Stimulated activated CD8-positive, alpha-beta memory T cell treated with anti-CD3 and anti-CD28 coated beads, Interleukin-12 subunit alpha, Interleukin-12 subunit beta, amount 100 ng/mL, for 24 hours (primary cell): ENCODE data around the gene KDM8.

ENCODE experiments used
- DNase-seq: peaks from one replicate; pipeline ENCODE4 v3.0.0-alpha.2; 2020; ENCODE audit errors: extremely low read depth

The KDM8 gene

DNA sequence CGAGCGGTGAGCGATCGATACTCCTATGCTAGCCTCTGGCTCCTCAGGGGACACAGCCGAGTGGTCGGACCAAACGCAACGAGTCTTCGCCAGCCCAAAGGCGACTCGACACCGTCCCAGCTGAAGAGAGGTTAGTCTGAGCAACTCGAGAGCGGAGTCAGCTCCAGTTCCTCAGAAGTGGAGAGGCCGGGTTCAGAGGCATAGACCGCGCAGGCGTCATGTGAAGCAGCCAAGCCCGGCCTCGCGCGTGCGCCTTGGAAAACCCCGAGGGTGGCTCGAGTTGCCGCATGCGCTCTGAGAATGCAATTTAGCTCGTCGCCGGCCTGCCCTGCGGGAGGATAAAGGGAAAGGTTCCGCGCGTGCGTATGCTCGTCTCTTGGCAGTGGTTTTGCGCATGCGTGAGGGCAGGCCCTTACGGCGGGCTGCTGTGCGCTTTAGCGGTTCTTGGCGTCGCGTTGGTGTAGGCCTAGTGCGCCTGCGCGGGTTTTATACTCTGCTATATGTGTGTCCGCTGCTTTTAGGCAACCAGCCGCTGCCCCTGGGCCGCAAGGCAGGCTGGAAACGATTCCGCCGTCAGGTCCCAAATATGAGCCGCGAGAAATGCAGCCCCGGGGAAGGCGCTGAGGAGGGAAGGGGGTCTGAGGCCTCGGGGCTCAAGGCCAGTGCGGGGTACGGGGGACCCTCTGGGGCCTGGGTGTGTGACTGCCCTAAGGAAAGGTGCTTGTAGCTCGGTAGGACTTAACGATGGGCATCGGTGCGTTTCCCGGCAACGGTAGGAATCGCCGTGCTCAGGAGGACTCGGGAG is at the start of gene KDM8:
Gene KDM8, plus strand, starts transcription at position 20 of the 805 bp plus-strand sequence. CDS start 6,598 bp downstream, outside the sequence.
- DNase-seq: peak; percentile 97

DNA sequence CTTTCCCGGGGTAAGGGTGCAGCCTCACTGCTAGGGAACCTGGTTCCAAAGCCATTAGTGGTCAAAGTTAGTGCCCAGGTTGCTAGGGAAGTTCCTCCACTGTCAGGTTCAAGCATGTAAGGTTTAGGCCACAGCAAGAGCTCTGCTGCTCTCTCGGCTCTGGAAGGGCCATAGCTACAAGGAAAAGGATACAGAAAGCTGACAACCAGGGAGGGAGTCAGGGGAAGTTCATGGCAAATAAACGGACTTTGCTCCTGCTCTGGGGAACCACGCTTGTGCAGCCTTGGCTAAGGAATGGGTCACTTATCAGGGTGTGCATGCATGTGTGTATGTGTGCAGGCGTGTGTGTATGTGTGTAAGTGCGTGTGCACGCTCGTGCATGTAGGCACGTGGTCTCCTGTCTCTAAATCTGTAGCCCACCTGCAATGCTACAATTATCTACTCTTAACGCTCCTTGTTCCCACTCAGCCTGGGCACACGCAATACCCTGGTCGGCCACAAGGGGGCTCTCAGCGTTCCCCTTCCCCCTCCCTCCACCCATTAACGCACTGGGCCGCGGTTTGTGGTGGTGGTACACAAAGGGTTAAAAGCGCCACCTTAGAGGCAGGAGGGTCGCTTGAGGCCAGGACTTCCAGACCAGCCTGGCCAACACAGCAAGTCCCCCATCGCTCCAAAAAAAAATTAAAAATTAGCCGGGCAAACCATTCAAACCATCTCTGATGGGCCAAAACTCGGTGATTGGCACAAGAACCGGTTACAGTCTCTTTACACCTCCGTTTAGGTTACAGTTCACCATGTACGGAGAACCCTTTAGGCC is 48.4 kb upstream of the KDM8 start:
- no peak for DNase-seq

- DNase-seq: no peak
Measured at GRCh38 chr16:27156579-27156978, 46.7 kb upstream of the KDM8 start.

GRCh38 chr16:27161398-27161797 is 41.9 kb upstream of the KDM8 start:
- no peak for DNase-seq

- no peak for DNase-seq
Measured at GRCh38 chr16:27164352-27164751, 39.0 kb upstream of the KDM8 start.

GRCh38 chr16:27165576-27165975 is 37.8 kb upstream of the KDM8 start:
- no peak for DNase-seq

DNA sequence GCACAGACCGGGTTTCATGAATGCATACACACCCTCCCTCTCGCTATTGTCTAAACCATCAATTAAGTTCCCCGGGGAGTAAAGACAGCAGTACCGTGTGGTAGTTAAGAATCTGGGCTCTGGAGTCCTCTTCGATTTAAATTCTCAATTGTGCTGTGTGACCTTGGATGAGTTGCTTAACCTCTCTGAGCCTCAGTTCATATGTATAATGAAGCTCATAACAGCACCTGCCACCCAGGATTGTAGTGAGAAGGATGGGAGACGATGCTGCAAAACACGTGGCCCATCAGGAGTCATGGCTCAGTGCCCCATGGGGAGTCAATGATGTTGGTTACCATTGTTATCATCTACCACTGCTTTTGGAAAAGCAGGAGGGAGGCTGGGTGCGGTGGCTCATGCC is 34.5 kb upstream of the KDM8 start:
- no peak for DNase-seq

GRCh38 chr16:27169511-27170071 is 33.7 kb upstream of the KDM8 start:
- DNase-seq: no peak

DNA sequence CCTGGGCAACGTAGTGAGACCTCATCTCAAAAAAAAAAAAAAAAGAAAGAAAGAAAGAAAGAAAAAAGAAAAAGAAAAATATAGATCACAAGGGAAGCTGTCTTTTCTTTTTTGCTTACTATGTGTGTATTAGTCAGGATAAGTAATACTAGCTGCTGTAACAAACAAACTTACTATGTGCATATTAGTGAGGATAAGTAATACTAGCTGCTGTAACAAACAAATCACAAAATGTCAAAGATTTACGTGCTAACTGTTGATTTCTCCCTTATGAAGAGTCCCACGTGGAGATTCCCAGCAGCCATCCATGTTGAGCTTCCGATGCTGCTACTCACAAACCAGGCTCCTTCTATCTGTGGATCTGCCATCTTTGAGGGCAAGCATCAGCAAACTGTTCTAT is 31.7 kb upstream of the KDM8 start:
- DNase-seq: no peak

GRCh38 chr16:27174007-27174406 is 29.3 kb upstream of the KDM8 start:
- no peak for DNase-seq

- DNase-seq: no peak
Measured at GRCh38 chr16:27174798-27175197, 28.5 kb upstream of the KDM8 start.

DNA sequence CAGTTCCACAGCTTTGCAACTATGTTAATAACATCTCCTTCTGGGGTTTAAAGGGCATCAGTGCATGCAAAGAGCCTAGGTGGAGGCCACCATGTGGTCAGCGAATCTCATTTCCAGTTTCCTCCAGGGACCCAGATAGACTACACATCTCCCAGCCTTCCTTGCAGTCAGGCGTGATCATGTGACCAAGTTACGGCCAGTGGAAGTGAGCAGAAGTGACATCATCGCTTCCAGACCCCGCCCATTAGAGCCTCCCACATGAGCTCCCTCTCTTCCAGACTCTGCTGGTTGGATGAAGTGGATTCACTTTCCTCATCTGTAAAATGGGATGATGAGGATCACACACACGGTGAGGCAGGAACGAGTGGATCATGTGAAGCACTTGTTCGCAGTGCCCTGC is 27.4 kb upstream of the KDM8 start:
- DNase-seq: no peak

GRCh38 chr16:27177031-27177774 is 26.1 kb upstream of the KDM8 start:
- DNase-seq: no peak

DNA sequence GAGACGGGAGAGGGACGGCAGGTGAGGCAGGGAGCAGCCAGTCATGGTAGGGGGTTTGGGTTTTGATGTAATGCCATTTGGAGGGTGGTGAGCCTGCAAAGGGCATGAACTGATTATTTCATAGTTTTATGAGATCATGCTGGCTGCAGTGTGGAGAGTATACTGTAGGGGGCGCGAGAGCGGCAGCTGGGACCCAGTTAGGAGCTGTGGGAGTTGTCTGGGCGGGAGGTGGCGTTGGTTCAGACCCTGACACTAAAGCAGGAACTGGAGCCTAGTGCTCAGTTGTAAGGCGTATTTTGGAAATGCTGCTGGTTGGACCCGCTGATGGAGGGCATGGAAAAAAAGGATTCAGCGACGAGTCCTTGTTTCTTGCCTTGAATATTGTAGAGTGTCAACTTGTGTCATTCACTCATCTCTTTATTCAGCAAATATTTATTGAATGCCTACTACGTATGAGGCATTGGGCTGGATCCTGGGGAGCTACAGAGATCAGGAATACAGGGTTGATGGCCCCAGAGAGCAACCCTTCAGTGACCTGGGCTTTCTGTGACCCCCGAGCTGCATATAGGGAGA is 23.7 kb upstream of the KDM8 start:
- DNase-seq: peak; percentile 45

- no peak for DNase-seq
Measured at GRCh38 chr16:27181019-27181790, 22.1 kb upstream of the KDM8 start.

- no peak for DNase-seq
Measured at GRCh38 chr16:27182906-27183405, 20.4 kb upstream of the KDM8 start.

DNA sequence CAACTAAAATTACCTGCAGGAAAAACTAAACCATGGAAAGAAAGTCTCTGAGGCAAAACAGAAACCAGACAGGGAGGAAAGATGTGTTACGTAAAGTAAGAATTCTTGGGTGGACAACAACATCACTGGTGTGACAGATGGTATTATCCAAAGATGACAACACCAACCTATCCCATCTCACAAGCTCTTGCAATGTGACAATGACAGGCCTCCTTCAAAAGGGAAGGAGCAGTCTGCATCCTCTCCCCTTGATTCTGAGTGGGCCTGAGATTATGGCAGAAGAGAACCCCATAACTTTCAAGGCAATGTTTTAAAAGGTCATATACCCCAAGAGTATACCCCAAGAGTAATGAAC is 17.6 kb upstream of the KDM8 start:
- DNase-seq: no peak

- DNase-seq: no peak
Measured at GRCh38 chr16:27188633-27189032, 14.7 kb upstream of the KDM8 start.

DNA sequence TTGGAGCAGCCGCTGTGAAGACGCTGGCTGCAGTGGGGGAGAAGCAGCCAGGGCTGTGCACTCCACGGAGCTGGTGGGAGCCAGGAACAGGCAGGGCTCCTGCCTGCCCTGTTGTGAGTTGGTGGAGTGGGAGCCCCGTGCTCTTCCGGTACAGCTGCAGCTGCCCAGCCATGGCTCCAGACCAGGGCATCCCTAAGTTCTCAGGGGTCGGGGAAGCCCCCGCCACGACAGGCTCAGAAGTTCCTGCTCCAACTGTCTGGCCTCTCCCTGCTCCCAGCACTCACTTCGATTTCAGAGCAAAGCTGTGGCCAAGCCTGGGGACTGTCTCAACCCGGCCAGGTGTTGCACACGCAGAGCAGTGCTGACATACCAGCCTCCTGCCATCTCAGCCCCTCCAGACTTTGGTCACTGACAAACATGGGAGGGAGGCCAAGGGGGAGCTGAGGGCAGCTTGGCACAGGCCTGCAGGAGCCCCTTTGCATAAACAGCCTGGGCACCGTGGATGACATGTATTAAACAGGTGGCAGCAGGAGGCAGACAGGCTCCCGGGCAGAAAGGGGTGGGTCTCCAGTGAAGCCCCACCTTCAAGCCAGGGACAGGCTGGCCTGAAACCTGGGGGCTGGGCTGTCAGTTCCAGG is 13.9 kb upstream of the KDM8 start:
- no peak for DNase-seq

DNA sequence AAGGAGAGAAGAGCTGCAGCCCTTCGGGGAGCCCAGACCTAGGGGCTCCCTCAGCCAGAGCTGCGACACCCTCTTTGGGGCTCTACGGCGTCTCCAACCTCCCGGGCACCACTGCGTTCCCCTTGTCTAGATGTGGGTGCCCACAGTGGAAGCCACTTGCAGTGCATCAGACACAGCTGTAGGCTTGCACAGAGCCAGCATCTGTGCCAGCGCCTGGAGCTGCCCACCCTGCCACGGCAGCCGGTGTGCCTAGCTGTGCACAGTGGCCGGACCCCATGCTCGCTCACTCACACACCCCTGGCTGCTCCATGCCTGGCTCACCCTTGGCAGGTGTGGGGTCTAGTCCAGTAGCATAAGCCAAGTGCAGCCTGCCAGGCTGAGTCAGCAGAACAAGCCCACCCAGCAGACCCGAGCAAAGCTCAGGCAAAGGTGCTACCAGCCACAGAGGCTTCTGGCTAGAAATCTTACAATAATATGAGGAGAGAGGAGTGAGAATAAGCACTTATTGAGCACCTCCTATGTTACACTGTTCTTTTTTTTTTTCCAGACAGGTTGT is 12.9 kb upstream of the KDM8 start:
- DNase-seq: no peak
